Islet precursor cell (in vitro differentiated cells): ENCODE results near the gene SLC16A8.
"Not testable (repeated sequence)": the region's sequence is repeated elsewhere in the genome, so short reads cannot be mapped to it uniquely, and the experiment has no call there.

Source experiments
- DNase-seq: peaks from one replicate; pipeline ENCODE4 v3.0.0-alpha.2; 2018

Gene SLC16A8, protein sequence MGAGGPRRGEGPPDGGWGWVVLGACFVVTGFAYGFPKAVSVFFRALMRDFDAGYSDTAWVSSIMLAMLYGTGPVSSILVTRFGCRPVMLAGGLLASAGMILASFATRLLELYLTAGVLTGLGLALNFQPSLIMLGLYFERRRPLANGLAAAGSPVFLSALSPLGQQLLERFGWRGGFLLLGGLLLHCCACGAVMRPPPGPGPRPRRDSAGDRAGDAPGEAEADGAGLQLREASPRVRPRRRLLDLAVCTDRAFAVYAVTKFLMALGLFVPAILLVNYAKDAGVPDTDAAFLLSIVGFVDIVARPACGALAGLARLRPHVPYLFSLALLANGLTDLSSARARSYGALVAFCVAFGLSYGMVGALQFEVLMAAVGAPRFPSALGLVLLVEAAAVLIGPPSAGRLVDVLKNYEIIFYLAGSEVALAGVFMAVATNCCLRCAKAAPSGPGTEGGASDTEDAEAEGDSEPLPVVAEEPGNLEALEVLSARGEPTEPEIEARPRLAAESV

DNA sequence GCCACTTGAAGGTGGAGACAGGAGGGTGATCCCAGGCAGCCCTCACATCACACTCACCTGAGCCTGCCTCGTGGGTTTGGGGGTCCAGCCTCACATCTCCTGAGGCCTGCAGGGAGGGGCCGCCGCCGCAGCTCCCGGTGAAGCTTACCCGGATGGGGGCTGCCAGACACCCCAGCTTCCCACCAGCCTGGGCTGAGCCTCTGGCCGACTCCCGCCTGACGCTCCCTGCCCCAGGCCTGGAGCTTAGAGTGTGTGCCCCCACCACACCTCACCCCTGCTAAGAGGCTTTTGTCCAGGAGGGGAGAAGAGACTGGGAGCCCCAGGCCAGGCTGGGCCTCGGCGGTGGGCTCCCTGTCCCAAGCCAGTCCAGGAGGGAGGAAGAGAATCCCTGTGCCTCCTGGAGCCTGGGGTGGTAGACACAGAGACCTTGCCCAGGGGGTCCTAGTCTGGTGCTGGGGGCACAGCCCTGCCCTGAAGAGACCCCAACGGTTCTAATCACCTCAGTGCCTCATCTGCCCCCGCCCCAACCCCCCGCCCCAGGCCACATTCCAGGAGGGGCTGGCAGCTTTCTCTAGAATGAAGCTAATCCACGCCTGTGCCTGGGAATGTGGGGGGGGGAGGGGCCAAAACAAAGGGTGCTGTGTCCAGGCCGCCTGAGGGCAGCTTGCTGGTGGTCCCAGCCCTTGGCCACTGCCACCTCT lies at the start of gene SLC16A8:
TSS of gene SLC16A8 (minus strand) at position 254 of the 701 bp plus-strand sequence. CDS start 1,311 bp downstream, outside the sequence.
- peak; percentile 95 for DNase-seq

DNA sequence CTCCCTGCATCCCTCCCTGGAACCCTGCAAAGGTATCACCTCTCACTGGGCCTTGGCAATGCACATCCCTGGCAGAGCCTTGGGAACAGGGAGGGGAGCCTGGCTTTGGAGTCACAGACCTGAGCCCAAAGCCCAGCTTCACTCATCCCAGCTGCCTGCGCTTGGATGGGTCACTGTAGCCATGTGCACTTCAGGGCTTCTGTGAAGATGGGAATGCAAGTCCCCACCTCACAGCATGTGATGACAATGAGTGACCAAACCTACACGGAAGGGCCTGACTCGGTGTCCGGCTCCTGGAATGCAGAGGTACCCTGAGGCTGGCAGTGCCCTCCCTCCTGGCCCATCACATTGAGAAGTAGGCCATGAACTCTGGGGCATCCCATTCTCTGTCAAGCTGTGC lies 49.3 kb upstream of the SLC16A8 start:
- DNase-seq, result peak; percentile 52

DNA sequence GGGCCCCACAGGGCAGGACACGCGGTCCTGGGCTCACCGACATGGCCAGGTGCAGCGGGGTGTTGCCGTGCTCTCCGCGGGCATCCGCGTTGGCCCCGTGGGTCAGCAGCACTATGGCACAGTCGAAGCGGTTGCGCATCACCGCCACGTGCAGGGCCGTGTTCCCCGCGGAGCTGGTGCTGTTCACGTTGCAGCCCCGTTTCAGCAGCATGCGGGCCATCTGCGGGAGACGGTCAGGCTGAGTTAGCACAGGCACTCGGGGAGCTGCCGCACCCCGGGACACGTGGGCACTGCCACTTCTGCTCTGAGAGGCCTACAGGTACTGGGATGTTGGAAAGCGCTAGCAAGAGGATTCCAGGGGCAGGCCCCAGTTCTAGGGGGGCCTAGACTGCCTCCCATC lies 48.8 kb upstream of the SLC16A8 start:
- peak; percentile 48 for DNase-seq

DNA sequence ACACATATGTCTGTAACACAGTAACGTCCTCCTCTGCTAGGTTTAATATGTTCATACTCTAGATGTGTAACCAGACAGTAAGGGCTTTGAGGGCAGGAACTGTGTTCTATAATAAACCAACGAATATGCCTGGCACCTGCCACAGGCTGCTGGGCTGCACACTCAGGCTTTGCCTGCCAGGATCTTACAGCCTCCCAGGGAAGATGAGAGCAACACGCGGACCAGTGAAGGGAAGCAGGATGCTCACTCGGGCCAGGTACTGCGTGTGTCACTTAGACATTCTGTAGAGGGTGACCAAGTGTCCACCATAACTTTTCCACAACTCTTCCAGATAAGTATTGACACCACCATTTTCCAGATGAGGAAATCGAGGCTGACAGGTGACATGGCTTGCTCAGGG lies 48.2 kb upstream of the SLC16A8 start:
- DNase-seq, result peak; percentile 39

DNA sequence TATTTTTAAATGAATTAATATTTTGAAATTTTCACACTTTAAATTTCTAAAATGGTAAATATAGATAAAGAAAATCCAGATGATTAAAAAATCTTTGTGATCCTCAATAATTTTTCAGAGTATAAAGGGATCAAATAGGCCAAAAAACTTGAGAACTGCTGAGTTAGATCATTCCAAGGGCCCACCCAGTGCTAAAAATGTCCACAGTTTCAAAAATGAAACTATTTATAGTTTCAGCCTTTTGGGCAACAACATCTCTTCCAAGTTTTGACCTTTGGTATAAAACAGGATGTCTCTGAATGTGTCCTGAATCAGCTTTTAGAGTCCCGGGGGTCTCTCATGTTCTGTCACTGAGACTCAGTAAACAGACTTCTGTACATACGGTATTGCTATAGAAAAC lies 47.4 kb upstream of the SLC16A8 start:
- DNase-seq, result no peak

DNA sequence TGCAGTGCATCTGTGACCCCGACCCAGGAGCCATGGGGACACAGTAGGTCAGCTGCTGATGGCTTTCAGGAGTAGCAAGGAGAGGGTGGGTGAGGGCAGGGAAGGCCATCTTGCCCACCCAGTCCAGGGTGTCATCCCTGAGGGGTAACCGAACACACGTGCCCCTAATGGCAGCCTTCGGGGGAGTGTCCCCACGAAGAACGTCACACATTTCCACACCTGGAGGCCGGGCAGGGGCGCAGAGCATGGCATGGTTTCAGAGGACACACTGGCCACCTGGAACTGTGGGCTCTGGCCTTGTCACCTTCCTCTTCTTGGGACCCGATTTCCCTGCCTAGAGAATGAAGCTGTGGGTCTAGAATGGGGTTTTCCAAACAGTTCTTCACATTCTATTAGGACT lies 45.9 kb upstream of the SLC16A8 start:
- no peak for DNase-seq

DNA sequence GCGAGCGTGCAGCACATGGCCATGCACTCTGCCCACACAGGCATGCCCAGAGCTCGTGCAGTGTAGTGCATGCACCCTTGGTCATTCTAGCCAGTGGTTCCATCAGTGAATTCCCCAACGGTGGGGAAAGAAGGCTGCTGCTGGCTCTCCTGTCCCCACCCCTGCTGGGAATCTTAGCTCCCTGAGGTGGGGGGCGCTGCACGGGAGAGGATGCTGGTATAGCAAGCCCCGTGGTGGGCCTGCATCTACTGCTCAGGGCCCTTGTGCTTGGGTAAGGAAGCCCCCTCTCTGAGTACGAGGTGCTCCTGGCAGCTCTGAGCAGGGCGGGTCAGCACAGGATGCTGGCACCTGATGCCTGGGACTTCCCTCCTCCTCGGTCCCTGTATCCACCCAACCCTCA lies 45.0 kb upstream of the SLC16A8 start:
- peak; percentile 48 for DNase-seq

DNA sequence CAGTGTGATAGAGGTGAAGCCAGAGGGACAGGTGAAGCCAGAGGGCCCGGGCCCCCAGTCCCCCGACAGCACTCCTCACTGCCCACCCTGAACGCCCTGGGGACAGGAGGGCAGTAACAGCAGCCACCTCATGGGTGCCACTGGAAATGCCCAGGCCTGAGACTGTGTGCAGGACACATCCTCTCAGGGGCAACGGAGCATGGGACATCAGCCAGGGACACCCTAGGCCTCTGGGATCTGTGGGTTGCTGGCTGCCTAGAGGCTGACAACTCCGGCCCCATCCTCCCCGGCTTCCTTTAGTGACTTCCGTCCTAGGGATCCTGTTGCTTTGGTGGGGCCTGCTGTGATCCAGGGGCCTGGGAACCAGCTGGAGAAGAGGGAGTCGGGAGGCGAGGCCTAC lies 43.9 kb upstream of the SLC16A8 start:
- DNase-seq, result peak; percentile 46

DNA sequence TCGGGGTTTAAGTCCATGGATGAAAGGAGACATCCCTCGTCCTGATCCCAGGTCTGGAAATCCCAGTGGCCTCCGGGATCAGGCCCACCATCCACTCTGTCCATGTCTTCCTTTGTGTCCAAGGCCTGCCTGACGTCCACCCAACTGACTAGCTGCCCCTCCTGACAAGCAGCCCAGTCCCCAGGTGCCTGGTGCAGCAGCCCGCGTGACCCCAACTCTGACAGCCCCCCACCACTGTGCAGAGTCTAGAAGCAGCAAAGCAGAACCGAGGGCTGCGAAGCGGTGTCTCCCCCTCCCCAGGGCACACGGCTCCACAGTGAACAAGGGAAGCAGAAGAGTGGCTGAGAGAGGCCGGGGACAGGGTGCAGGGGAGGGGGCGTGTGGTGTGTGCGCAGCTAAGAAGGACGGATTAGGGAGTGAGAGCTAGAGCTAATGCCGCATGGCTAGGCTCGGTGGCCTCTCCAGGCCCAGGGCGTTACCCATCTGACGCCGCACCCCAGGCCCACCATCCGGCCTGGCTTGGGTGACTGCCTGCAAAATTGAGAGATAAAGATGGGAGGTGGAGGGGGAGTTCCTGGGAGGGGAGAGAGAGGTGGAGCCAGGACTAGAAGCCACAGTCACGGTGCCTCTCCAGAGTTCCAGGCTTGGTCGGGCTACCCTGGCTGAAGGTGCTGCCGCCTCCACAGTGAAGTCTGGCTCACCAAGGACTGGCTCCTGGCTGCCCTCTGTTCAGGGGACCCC lies 43.1 kb upstream of the SLC16A8 start:
- peak; percentile 51 for DNase-seq

DNA sequence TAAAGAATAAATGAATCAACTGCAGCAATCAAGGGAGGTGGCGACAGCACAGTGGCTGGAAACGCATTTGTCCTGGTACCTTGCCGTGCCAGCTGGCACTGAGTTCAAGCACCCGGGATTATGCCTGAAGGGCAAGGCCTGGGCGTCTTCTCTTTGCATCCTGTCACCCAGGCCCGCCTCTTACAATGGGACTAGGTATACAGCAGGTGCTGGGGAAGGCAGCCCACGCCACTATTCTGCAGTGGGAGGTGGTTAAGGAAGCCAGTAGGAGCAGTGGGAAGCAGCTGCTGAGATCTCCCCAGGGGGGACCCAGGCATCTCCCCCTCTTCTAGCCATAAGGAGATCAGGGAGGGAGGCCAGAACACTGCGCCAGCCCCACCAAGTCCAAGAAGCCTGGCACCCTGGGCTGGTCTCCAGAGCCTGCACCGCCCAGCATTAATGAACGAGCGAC lies 41.8 kb upstream of the SLC16A8 start:
- no peak for DNase-seq

DNA sequence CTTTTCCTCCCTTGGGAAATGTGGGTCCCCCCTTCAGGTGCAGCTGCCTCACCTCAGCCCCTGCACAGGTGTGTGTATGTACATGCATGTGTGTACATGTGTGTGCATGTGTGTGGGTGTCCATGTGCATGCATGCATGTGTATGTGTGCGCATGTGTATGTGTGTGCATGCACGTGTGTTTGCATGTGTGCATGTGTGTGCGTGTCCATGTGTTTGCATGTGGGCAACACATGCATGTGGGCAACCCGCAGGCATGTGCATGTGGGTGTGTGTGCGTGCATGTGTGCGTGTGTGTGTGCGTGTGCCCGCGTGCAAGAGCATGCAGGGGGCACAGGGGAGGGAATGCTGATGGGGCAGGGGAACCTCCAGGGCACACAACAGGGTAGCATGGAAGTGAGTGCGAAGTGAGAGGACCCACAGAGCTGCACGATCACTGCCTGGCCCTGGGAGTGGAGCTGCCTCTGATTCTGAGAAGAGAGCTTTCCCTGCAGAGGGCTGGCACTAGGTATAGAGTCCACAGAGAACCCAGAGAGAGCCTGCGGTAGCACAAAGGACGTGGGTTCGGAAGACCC lies 41.1 kb upstream of the SLC16A8 start:
- DNase-seq, result peak; percentile 37

DNA sequence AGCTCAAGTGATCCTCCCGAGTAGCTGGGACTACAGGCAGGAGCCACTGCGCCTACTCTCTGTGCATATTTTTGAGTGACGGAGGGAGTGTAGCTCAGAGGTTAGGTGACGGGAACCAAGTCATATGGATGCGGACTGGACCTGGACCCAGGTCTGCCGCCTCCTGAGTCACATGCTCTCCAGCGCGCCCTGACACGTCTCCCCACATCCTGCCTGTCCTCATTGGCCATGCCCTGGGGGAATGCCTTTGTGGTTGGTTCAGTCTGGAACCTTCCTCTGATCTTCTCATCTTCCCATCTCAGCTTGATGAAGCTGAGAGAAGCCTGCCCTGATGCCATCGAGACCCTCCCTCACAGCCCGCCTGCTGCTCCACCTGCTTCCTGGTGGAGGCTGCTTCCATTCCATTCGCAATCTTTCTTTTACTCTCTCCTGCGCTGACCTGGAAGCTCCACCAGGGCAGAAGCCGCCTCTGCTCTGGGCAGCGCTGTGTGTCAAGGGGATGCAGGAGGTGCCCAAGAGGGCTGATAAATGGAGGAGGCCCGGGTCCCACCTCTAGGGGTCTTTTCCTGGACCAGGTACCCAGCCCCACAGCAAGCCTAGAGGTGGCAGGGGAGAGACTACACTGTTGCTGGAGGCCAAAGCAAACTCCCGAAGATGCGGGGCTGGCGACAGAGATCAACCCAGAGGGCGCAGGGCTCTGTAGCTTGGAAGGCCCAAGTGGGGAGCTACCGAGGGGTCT lies 40.4 kb upstream of the SLC16A8 start:
- peak; percentile 61 for DNase-seq

DNA sequence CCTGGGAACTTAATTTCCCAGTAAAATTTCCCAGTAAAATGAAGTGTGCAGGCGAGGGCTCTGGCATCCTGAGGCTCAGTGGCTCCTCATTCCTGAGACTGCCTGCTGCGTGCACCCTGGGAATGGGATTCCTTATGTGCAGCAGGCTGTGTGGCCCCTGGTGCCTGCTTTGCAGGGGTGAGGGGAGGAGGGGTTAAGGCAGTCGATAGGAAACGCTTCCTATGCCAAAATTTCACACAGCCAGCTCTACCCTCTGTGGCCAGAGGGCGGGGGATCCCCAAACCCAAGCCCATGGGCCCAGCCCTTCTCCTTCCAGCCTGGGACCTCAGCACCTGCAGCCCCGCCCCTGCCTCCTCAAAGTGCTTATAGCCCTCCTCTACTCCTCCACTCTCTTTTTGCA lies 38.6 kb upstream of the SLC16A8 start:
- DNase-seq, result peak; percentile 47

DNA sequence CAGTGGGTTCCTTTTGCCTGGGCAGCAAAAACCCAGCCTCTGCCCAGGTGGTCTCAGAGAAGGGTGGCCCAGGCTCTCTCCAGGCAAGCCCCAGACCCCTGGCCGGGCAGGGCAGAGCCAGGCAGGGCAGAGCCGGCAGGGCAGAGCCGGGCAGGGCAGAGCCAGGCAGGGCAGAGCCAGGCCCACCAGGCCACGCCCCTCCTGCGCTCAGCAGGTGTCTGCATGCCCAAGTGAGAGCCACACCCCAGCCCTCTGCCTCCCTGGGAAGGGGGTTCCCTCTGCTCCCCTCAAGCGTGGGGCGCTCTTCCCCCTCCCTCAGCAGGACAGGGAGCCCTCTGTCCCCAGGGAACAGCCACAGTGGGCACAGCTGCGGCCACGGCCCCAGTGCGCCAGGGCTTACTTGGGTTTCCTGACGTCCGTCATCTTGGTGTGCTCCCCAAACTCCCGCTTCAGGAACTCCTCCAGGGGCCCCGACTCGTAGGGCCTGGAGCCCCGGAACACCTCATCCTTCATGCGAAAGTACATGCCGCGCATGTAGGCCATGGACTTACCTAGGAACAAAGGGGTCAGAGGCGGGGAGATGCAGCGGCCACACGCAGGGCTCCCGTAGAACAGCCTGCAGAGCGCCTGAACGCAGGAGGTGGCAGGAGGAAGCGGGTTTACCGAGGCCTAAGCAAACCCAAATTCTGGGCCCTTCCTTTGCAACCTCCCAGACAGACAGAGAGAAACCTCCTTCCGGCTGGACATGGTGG lies 36.6 kb upstream of the SLC16A8 start:
- DNase-seq, result peak; percentile 51

DNA sequence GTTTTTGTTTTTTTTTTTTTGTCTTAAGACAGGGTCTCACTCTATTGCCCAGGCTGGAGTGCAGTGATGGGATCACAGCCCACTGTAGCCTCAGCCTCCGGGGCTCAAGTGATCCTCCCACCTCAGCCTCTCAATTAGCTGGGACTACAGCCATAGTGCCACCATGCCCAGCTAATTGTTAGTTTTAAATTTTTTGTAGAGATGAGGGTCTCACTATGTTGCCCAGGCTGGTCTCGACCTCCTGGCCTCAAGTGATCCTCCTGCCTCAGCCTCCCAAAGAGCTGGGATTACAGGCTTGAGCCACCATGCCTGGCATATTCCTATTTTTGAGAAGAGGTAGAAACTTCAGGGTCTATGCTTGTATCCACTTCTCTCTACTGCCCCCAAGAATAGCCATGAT lies 34.8 kb upstream of the SLC16A8 start:
- DNase-seq, result not testable (repeated sequence)

DNA sequence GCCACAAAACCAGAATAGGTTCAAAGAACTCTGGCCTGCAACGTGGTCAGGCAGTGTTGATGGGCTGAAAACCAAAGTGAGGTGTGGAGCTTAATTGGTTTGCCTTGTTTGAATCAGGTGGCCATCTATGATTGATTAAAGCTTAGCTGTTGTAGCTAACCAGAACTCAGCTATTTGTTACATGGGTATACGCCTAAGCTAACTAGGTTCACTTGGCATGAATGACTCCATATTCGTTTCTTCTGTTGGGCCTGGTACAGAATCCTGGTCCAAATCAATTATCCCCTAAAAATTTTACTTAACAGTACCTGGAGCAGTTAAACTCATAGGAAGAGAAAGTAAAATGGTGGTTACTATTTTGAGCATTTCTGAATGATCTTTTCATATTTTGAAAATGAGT lies 34.2 kb upstream of the SLC16A8 start:
- no peak for DNase-seq

DNA sequence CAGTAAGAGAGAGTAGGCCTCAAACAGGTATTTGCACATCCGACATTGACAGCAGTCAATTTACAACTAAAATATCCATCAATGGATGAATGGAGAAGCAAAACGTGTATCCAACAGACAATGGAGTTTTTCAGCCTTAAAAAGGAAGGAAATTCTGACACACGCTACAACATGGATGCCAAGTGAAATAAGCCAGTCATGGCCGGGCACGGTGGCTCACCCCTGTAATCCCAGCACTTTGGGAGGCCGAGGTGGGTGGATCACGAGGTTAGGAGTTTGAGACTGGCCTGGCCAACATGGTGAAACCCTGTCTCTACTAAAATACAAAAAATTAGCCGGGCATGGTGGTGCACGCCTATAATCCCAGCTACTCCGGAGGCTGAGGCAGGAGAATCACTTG lies 33.6 kb upstream of the SLC16A8 start:
- DNase-seq, result not testable (repeated sequence)

DNA sequence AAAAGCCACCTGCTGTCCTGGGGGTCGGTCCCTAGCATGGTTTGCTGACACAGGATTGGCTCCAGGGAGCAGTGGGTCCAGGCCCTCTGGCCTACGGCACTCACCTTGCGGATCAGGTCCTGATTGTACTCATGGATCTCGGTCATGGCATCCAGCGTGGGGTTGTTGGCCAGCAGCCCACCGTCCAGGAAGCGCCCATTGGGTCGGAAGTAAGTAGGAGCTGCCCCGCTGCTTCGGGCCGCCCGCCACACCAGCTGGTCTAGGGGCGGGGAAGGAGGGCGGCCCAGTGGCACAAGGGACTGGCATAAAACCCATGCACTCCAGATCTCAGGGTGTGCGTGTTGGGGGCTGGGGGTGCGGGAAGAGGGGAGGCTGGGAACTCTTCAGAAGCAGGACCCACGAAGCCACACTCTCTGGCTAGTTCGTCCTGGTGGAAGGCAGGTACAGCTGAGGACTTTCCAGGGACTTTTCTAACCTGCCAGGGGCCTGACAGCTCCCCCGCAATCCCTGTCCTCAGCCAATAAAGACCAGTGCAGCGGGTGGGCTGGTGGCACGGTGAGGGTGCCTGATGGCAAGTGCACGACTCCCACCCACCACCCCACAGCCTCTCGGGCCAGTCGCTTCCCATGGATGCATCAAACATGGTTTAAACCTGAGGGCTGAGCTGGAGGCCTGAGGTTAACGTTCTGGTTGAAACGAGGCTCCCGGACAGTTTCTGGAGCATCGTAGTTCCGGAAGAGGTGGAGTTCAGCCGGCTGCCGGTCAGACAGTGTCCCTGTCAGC lies 31.6 kb upstream of the SLC16A8 start:
- peak; percentile 46 for DNase-seq

DNA sequence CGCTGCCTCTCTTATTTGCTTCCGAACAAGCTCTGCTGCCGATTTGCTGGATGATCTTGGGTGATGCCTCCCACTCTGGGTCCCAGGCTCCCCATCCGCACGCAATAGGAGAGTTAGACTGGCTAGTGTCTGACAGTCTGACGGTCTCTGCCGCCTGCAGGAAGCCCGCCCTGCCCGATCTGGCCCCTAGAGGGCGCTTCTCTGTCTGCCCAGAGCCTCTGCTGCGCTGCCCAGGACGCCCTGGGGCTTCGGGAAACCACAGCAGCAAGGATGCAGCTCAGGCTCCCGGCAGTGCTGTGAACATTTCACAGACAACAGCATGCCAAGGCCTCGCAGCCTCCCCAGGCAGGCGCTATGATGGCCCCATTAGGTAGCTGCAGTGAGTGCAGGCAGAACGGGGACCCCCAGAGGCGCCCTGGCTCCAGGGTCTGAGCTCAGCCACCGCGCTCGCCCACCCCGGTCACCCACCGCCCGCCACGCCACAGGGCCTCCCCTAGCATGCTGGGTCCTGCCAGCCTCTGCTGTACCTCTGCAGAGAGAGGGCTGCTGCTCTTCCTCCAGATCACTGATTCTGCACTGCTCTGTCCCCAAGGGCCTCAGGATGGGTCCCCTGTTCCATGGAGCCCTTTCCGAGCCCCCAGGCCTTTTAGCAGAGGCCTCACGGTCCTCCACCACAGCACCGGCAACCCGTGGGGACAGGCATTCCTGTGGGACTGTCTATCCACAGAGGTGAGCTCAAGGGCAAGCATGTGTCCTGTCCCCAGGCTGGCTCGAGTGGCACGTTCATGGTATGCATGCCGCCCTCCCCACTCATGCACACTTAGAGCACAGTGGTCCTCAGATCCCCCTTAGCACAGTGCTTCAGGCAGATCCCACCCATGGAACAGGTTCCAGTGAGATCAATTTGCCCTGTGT lies 30.8 kb upstream of the SLC16A8 start:
- DNase-seq, result peak; percentile 95
